H9 (cell line): ENCODE measurements around the gene TUBB4B. TPM values are rescaled to one million over a fixed set of nuclear protein-coding genes. Genes with fewer than 3 reads are reported as not detected.

Experiments
- DNase-seq: peaks from one replicate; pipeline ENCODE4 v3.0.0-alpha.2; 2017
- H2AFZ ChIP-seq: one replicate; pipeline ENCODE4 v1.6.1; 2013; ENCODE audit warnings: mild to moderate bottlenecking, low read length, control low read depth, moderate library complexity
- H2AK5ac ChIP-seq: 2 replicates; pipeline ENCODE4 v1.6.1; 2013; ENCODE audit warnings: low read length, control low read depth, mixed read lengths; ENCODE audit not compliant: insufficient read length
- H2BK120ac ChIP-seq: one replicate; pipeline ENCODE4 v1.6.1; 2013; ENCODE audit warnings: low read depth, mild to moderate bottlenecking, low read length, control low read depth, inconsistent platforms; ENCODE audit not compliant: poor library complexity, severe bottlenecking
- H2BK12ac ChIP-seq: 2 replicates; pipeline ENCODE4 v1.6.1; 2013; ENCODE audit warnings: low read length, control low read depth, mixed read lengths, low read depth; ENCODE audit not compliant: insufficient read length
- H2BK15ac ChIP-seq: 2 replicates; pipeline ENCODE4 v1.6.1; 2013; ENCODE audit warnings: low read depth, low read length, control low read depth
- H2BK20ac ChIP-seq: one replicate; pipeline ENCODE4 v1.6.1; 2013; ENCODE audit warnings: low read depth, mild to moderate bottlenecking, low read length, control low read depth, inconsistent platforms; ENCODE audit not compliant: poor library complexity, severe bottlenecking
- H2BK5ac ChIP-seq: 2 replicates; pipeline ENCODE4 v1.6.1; 2013; ENCODE audit warnings: low read length, control low read depth, mixed read lengths; ENCODE audit not compliant: insufficient read length
- H3K14ac ChIP-seq: 2 replicates; pipeline ENCODE4 v1.6.1; 2013; ENCODE audit warnings: low read length, control low read depth; ENCODE audit not compliant: insufficient read depth
- H3K18ac ChIP-seq: 2 replicates; pipeline ENCODE4 v1.6.1; 2013; ENCODE audit warnings: low read depth, mild to moderate bottlenecking, mixed read lengths, low read length, control low read depth; ENCODE audit not compliant: insufficient read length
- H3K23ac ChIP-seq: 2 replicates; pipeline ENCODE4 v1.6.1; 2013; ENCODE audit warnings: low read length, control low read depth, mixed read lengths, low read depth; ENCODE audit not compliant: insufficient read length
- H3K23me2 ChIP-seq: 2 replicates; pipeline ENCODE4 v1.6.1; 2013; ENCODE audit warnings: low read depth, mild to moderate bottlenecking, mixed read lengths, low read length, control low read depth; ENCODE audit not compliant: insufficient read length, poor library complexity, severe bottlenecking
- H3K27ac ChIP-seq: 2 replicates; pipeline ENCODE4 v1.5.1; 2013; ENCODE audit warnings: low read length, control low read depth, mixed read lengths, low read depth; ENCODE audit not compliant: insufficient read length
- H3K27me3 ChIP-seq: 2 replicates; pipeline ENCODE4 v1.6.1; 2013; ENCODE audit warnings: low read length, control low read depth, inconsistent platforms; ENCODE audit not compliant: insufficient read depth
- H3K4ac ChIP-seq: 2 replicates; pipeline ENCODE4 v1.6.1; 2013; ENCODE audit warnings: low read depth, mild to moderate bottlenecking, control low read depth, inconsistent platforms, low read length, moderate library complexity
- H3K4me1 ChIP-seq: 2 replicates; pipeline ENCODE4 v1.6.1; 2013; ENCODE audit warnings: low read length, control low read depth, inconsistent platforms; ENCODE audit not compliant: insufficient read depth
- H3K4me2 ChIP-seq: 2 replicates; pipeline ENCODE4 v1.6.1; 2013; ENCODE audit warnings: low read length, control low read depth, mixed read lengths; ENCODE audit not compliant: insufficient read length, insufficient read depth
- H3K56ac ChIP-seq: 2 replicates; pipeline ENCODE4 v1.6.1; 2013; ENCODE audit warnings: low read depth, mild to moderate bottlenecking, mixed read lengths, low read length, control low read depth; ENCODE audit not compliant: insufficient read length
- H3K79me1 ChIP-seq: 2 replicates; pipeline ENCODE4 v1.6.1; 2013; ENCODE audit warnings: low read depth, mild to moderate bottlenecking, moderate library complexity, low read length, control low read depth, inconsistent platforms; ENCODE audit not compliant: insufficient read depth, poor library complexity, severe bottlenecking
- H3K79me2 ChIP-seq: 2 replicates; pipeline ENCODE4 v1.6.1; 2013; ENCODE audit warnings: low read length, control low read depth, inconsistent platforms; ENCODE audit not compliant: insufficient read depth
- H3K9ac ChIP-seq: 2 replicates; pipeline ENCODE4 v1.6.1; 2013; ENCODE audit warnings: low read length, control low read depth, mixed read lengths; ENCODE audit not compliant: insufficient read length; ENCODE audit errors: extremely low read depth
- H3K9me3 ChIP-seq: one replicate; pipeline ENCODE4 v1.6.1; 2013; ENCODE audit warnings: low read depth, low read length, inconsistent platforms; ENCODE audit not compliant: control insufficient read depth
- H3T11ph ChIP-seq: one replicate; pipeline ENCODE4 v1.6.1; 2013; ENCODE audit warnings: mild to moderate bottlenecking, low read length, control low read depth, inconsistent platforms
- H4K20me1 ChIP-seq: one replicate; pipeline ENCODE4 v1.6.1; 2013; ENCODE audit not compliant: control insufficient read depth, insufficient read length, insufficient read depth
- H4K5ac ChIP-seq: 2 replicates; pipeline ENCODE4 v1.6.1; 2013; ENCODE audit warnings: low read depth, mild to moderate bottlenecking, mixed read lengths, low read length, control low read depth; ENCODE audit not compliant: insufficient read length
- H4K8ac ChIP-seq: replicated peaks from 2 replicates; pipeline ENCODE4 v1.6.1; 2013; ENCODE audit warnings: low read length, control low read depth, mixed read lengths, low read depth; ENCODE audit not compliant: insufficient read length
- H4K91ac ChIP-seq: 2 replicates; pipeline ENCODE4 v1.6.1; 2013; ENCODE audit warnings: low read depth, mild to moderate bottlenecking, moderate library complexity, mixed read lengths, low read length, control low read depth; ENCODE audit not compliant: insufficient read length
- H3K27ac Mint-ChIP-seq, 3 experiments: 2 replicates in 2 of 3; 3 replicates in 1 of 3; pipeline ENCODE4 v1.8.0; 2020 to 2021; ENCODE audit warnings: mixed read lengths in 3 of 3, mild to moderate bottlenecking in 1 of 3, moderate library complexity in 1 of 3
- H3K27me3 Mint-ChIP-seq: 2 replicates; pipeline ENCODE4 v1.8.0; 2021; ENCODE audit warnings: low read depth, mild to moderate bottlenecking, moderate library complexity, mixed read lengths
- H3K36me3 Mint-ChIP-seq, 3 experiments: 2 replicates in 2 of 3; 3 replicates in 1 of 3; pipeline ENCODE4 v1.8.0; 2020 to 2021; ENCODE audit warnings: low read depth in 3 of 3, mixed read lengths in 3 of 3; ENCODE audit not compliant: insufficient read depth in 1 of 3
- H3K4me1 Mint-ChIP-seq, 2 experiments: 2 replicates each; pipeline ENCODE4 v1.8.0; 2020; ENCODE audit warnings: mixed read lengths in 2 of 2
- H3K4me3 Mint-ChIP-seq, 2 experiments: 2 replicates in 1 of 2; 3 replicates in 1 of 2; pipeline ENCODE4 v1.8.0; 2020 to 2021; ENCODE audit warnings: mild to moderate bottlenecking in 2 of 2, mixed read lengths in 2 of 2, moderate library complexity in 1 of 2
- H3K9me3 Mint-ChIP-seq, 2 experiments: 2 replicates in 1 of 2; 3 replicates in 1 of 2; pipeline ENCODE4 v1.8.0; 2020; ENCODE audit warnings: mild to moderate bottlenecking in 2 of 2, mixed read lengths in 2 of 2, moderate library complexity in 1 of 2
- WGBS: extraction: QIAGEN DNeasy Blood & Tissue Kit; methylation state at CpG from one replicate; pipeline ENCODE4 v1.1.7; 2013; ENCODE audit warnings: missing lambda C conversion rate, low lambda C conversion rate, mixed read lengths; ENCODE audit not compliant: insufficient read length; ENCODE audit errors: extremely low coverage; 5-methylcytosine and 5-hydroxymethylcytosine counted together
- total RNA-seq: library from RNA; stranded (reverse); gene quantifications from 2 replicates; pipeline ENCODE4 v1.2.1, GENCODE V29; 2021
- TF ChIP-seq, protein P1 (sequence below): fragments of 200-600 bp; sonication (generic); conservative IDR thresholded peaks from 3 replicates; pipeline ENCODE4 v1.8.0; 2021; ENCODE audit warnings: antibody characterized with exemption, mild to moderate bottlenecking

Gene TUBB4B
- total RNA-seq, 1 experiment from 2014 or later = 378 TPM

DNA sequence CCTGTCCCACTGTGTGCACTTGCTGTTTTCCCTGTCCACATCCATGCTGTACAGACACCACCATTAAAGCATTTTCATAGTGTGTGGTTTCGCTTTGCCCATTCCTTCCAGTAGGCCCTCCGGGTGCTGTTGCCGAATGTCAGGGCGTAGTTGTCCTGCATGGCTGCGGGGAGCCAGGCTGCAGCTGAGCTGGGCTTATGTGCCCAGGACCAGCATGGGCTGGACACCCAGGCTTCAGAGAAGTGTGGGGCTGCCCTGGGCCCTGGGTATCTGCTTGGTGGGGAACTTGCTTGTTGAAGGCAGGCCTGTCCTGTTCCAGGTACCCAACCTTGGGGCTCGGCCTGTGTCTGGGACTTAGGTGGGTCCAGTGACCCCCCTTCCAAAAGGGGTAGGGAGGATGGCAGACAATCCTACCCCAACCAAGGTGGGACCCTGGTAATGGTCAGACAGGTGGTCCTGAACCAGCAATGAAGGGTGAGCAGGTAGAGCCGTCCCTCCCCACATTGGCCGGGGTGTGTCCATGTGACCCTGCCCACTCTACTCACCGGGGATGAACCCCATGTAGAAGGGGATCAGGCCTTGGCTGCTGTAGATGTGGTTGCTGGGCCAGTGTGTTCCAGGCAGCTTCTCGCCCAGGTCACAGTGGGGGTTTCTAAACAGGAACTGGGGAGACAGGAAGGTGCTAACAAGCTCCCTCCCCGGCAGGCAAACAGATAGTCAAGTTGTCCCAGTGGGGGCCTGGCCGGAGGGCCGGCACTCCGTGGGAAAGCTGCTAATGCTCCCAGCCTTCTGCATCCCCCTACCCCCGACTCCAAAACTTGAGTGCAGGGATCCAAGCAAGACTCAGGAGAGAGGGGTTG lies 2.8 kb downstream of the TUBB4B start:
- no peak overlapping the region for H4K5ac ChIP-seq
- H2BK120ac ChIP-seq = no peak overlapping the region
- no peak overlapping the region for H3K14ac ChIP-seq
- no peak overlapping the region for H4K91ac ChIP-seq
- Mint-ChIP-seq H3K4me1 (peaks cover 21 to 30% of the 10 kb centered on the region in 2 experiments), H3K27ac (peak overlapping the region; percentile 39 to 80 (median 79); a peak in 5 of 7 replicates), H3K4me3 (peak overlapping the region; percentile 77 to 86; a peak in 4 of 5 replicates), H3K9me3 (no peaks in the 10 kb centered on the region; a peak in 2 of 5 replicates), H3K27me3 (peaks cover 26% of the 10 kb centered on the region), H3K36me3 (peaks cover 19 to 26% (median 23%) of the 10 kb centered on the region in 3 experiments)
- no peaks in the 10 kb centered on the region for H3K27me3 ChIP-seq
- H3K9ac ChIP-seq = no peak overlapping the region
- no peaks in the 10 kb centered on the region for H3K9me3 ChIP-seq
- TF ChIP-seq, protein P1, sequence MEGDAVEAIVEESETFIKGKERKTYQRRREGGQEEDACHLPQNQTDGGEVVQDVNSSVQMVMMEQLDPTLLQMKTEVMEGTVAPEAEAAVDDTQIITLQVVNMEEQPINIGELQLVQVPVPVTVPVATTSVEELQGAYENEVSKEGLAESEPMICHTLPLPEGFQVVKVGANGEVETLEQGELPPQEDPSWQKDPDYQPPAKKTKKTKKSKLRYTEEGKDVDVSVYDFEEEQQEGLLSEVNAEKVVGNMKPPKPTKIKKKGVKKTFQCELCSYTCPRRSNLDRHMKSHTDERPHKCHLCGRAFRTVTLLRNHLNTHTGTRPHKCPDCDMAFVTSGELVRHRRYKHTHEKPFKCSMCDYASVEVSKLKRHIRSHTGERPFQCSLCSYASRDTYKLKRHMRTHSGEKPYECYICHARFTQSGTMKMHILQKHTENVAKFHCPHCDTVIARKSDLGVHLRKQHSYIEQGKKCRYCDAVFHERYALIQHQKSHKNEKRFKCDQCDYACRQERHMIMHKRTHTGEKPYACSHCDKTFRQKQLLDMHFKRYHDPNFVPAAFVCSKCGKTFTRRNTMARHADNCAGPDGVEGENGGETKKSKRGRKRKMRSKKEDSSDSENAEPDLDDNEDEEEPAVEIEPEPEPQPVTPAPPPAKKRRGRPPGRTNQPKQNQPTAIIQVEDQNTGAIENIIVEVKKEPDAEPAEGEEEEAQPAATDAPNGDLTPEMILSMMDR = no peak
- H3T11ph ChIP-seq = no peak overlapping the region
- H2AFZ ChIP-seq = no peak overlapping the region
- no peak overlapping the region for H2BK20ac ChIP-seq
- no peak overlapping the region for H3K56ac ChIP-seq
- H4K8ac ChIP-seq = no peak overlapping the region
- no CpG with 5 or more reads among the region's 15 CpGs for WGBS
- no peaks in the 10 kb centered on the region for H3K79me1 ChIP-seq
- H2AK5ac ChIP-seq = no peak overlapping the region
- no peak overlapping the region for H2BK15ac ChIP-seq
- peaks cover 12% of the 10 kb centered on the region for H3K23me2 ChIP-seq
- no peak overlapping the region for H3K23ac ChIP-seq
- no peak overlapping the region for H2BK5ac ChIP-seq
- H3K4me1 ChIP-seq = no peaks in the 10 kb centered on the region; the same call in 1 of the 2 replicates
- H3K4me2 ChIP-seq = no peak overlapping the region
- no peaks in the 10 kb centered on the region for H3K79me2 ChIP-seq
- H3K4ac ChIP-seq = no peak overlapping the region
- H3K18ac ChIP-seq = no peak overlapping the region
- peaks cover 3% of the 10 kb centered on the region for H4K20me1 ChIP-seq
- no peak overlapping the region for H2BK12ac ChIP-seq
- no peak for DNase-seq
- H3K27ac ChIP-seq = no peak overlapping the region
